Activated B cell treated with CpG ODN at 0.5 μM for 24 hours (primary cell): ENCODE data around the gene FARP2. TPM values are rescaled to one million over a fixed set of nuclear protein-coding genes. Genes with fewer than 3 reads are reported as not detected.

ENCODE experiments used
- ATAC-seq: fragments of 200-7000 bp; cut with Tn5 transposase; one replicate; pipeline ENCODE4 v1.10.0; 2021; ENCODE audit warnings: low read depth, mild to moderate bottlenecking, moderate library complexity
- CTCF ChIA-PET: fragments of 350-600 bp; sonication (Branson Sonifier 250); formaldehyde crosslinking; loops from one replicate; lab custom pipeline; 2021; ENCODE audit warnings: antibody characterized with exemption; lab: Charles Lee
- POLR2A ChIA-PET: fragments of 350-600 bp; sonication (Branson Sonifier 250); formaldehyde crosslinking; loops from one replicate; lab custom pipeline; 2021; ENCODE audit warnings: antibody characterized with exemption; lab: Charles Lee
- DNase-seq: peaks from one replicate; pipeline ENCODE4 v3.0.0; 2022
- H3K27ac Mint-ChIP-seq: one replicate; pipeline ENCODE4 v1.8.0; 2020; ENCODE audit warnings: mixed read lengths
- H3K27me3 Mint-ChIP-seq: one replicate; pipeline ENCODE4 v1.8.0; 2021; ENCODE audit warnings: mixed read lengths
- H3K36me3 Mint-ChIP-seq: one replicate; pipeline ENCODE4 v1.8.0; 2021; ENCODE audit warnings: low read depth, mixed read lengths
- H3K4me1 Mint-ChIP-seq: one replicate; pipeline ENCODE4 v1.8.0; 2021; ENCODE audit warnings: mixed read lengths
- H3K4me3 Mint-ChIP-seq: one replicate; pipeline ENCODE4 v1.8.0; 2020; ENCODE audit warnings: mild to moderate bottlenecking, mixed read lengths
- H3K9me3 Mint-ChIP-seq: one replicate; pipeline ENCODE4 v1.8.0; 2020; ENCODE audit warnings: mixed read lengths
- CTCF ChIP-seq: fragments of 200-600 bp; IDR thresholded peaks from one replicate; pipeline ENCODE4 v1.8.0; 2022; ENCODE audit warnings: antibody characterized with exemption, mild to moderate bottlenecking
- intact Hi-C: fragments of 100-400 bp; cut with micrococcal nuclease; formaldehyde crosslinking; loops from one replicate; pipeline ENCODE4 v1.15.1; 2024
- total RNA-seq: library from RNA; stranded (reverse); gene quantifications from 2 replicates; pipeline ENCODE4 v1.2.3, GENCODE V29; 2022

Gene FARP2
- total RNA-seq, 1 donor from 2014 or later: 91.2 TPM

GRCh38 chr2:241356871-241357260, 781 bp downstream of the FARP2 start:
- ATAC-seq: no peak

GRCh38 chr2:241357531-241357930, 1.4 kb downstream of the FARP2 start:
- Mint-ChIP-seq H3K27me3 (no peaks in the 10 kb centered on the region), H3K4me1 (peaks cover 53% of the 10 kb centered on the region), H3K9me3 (no peaks in the 10 kb centered on the region), H3K36me3 (peaks cover 28% of the 10 kb centered on the region), H3K27ac (peak overlapping the region; percentile 75), H3K4me3 (peak overlapping the region; percentile 87)
- TF ChIP-seq CTCF: no peak
- POLR2A ChIA-PET: interaction anchor here (1.2 to 3.7 kb wide), 9 partner anchors 10 to 528 kb away, joined by 3 to 50 read pairs (median 11); partner anchors contain the start of genes HDLBP and SEPTIN2
- CTCF ChIA-PET: interaction anchor here (2.5 kb wide), 1 partner anchor 35 kb away, joined by 11 read pairs; no protein-coding TSS in a partner anchor
- DNase-seq: no peak
- intact Hi-C loops: loop anchor here (1.0 to 5.0 kb wide), 8 partner anchors 85 to 795 kb away; partner anchors contain the start of genes ATG4B, DTYMK, DUSP28 and THAP4
- ATAC-seq: no peak

More at GRCh38 chr2:241356871-241357260, 781 bp downstream of the FARP2 start:
- no peaks in the 10 kb centered on the region for H3K27me3 Mint-ChIP-seq
- peak overlapping the region; percentile 75 for H3K27ac Mint-ChIP-seq
- H3K4me1 Mint-ChIP-seq: peaks cover 53% of the 10 kb centered on the region
- intact Hi-C loops: loop anchor here (1.0 to 5.0 kb wide), 11 partner anchors 42 to 795 kb away; partner anchors contain the start of genes ATG4B, DTYMK, DUSP28 and HDLBP
- DNase-seq: no peak
- peak overlapping the region; percentile 87 for H3K4me3 Mint-ChIP-seq
- H3K9me3 Mint-ChIP-seq: no peaks in the 10 kb centered on the region
- POLR2A ChIA-PET: interaction anchor here (1.0 to 1.6 kb wide), 3 partner anchors 17 to 42 kb away, joined by 4 to 6 read pairs (median 6); no protein-coding TSS in a partner anchor
- peaks cover 35% of the 10 kb centered on the region for H3K36me3 Mint-ChIP-seq
- TF ChIP-seq CTCF: no peak
- CTCF ChIA-PET: no interaction called here

GRCh38 chr2:241358470-241358869, 2.4 kb downstream of the FARP2 start:
- peak overlapping the region; percentile 79 for H3K27ac Mint-ChIP-seq
- no peaks in the 10 kb centered on the region for H3K27me3 Mint-ChIP-seq
- DNase-seq: no peak
- H3K4me1 Mint-ChIP-seq: peaks cover 61% of the 10 kb centered on the region
- intact Hi-C loops: loop anchor here (1.0 to 5.0 kb wide), 13 partner anchors 8 to 796 kb away; partner anchors contain the start of genes D2HGDH, DTYMK, DUSP28 and STK25
- ChIA-PET CTCF (interaction anchor here (0.9 to 2.5 kb wide), 5 partner anchors 10 to 43 kb away, joined by 3 to 11 read pairs (median 5); partner anchors contain the start of gene HDLBP), POLR2A (interaction anchor here (0.6 to 3.7 kb wide), 12 partner anchors 9 to 527 kb away, joined by 3 to 50 read pairs (median 5); partner anchors contain the start of genes HDLBP, MTERF4 and SEPTIN2)
- peak overlapping the region; percentile 87 for H3K4me3 Mint-ChIP-seq
- no peak for TF ChIP-seq CTCF
- H3K36me3 Mint-ChIP-seq: peaks cover 24% of the 10 kb centered on the region
- H3K9me3 Mint-ChIP-seq: no peaks in the 10 kb centered on the region
- ATAC-seq: peak; percentile 32

GRCh38 chr2:241359481-241360045, 3.5 kb downstream of the FARP2 start:
- H3K4me1 Mint-ChIP-seq: peaks cover 69% of the 10 kb centered on the region
- POLR2A ChIA-PET: interaction anchor here (2.3 to 3.7 kb wide), 4 partner anchors 12 to 44 kb away, joined by 11 to 50 read pairs (median 24); partner anchors contain the start of genes HDLBP and SEPTIN2

More at GRCh38 chr2:241359481-241360045, 3.5 kb downstream of the FARP2 start:
- Mint-ChIP-seq H3K36me3 (peaks cover 24% of the 10 kb centered on the region), H3K9me3 (no peaks in the 10 kb centered on the region), H3K27ac (peak overlapping the region; percentile 79), H3K4me3 (peak overlapping the region; percentile 44), H3K27me3 (no peaks in the 10 kb centered on the region)
- CTCF ChIA-PET: interaction anchor here (1.2 to 2.5 kb wide), 4 partner anchors 9 to 33 kb away, joined by 3 to 11 read pairs (median 6); no protein-coding TSS in a partner anchor
- no peak for ATAC-seq
- DNase-seq: no peak
- intact Hi-C loops: loop anchor here (2.0 to 5.0 kb wide), 9 partner anchors 23 to 797 kb away; partner anchors contain the start of genes D2HGDH, DTYMK and DUSP28
- no peak for TF ChIP-seq CTCF
